ENCODE data around the gene SPPL3.

SPPL3 gene

DNA sequence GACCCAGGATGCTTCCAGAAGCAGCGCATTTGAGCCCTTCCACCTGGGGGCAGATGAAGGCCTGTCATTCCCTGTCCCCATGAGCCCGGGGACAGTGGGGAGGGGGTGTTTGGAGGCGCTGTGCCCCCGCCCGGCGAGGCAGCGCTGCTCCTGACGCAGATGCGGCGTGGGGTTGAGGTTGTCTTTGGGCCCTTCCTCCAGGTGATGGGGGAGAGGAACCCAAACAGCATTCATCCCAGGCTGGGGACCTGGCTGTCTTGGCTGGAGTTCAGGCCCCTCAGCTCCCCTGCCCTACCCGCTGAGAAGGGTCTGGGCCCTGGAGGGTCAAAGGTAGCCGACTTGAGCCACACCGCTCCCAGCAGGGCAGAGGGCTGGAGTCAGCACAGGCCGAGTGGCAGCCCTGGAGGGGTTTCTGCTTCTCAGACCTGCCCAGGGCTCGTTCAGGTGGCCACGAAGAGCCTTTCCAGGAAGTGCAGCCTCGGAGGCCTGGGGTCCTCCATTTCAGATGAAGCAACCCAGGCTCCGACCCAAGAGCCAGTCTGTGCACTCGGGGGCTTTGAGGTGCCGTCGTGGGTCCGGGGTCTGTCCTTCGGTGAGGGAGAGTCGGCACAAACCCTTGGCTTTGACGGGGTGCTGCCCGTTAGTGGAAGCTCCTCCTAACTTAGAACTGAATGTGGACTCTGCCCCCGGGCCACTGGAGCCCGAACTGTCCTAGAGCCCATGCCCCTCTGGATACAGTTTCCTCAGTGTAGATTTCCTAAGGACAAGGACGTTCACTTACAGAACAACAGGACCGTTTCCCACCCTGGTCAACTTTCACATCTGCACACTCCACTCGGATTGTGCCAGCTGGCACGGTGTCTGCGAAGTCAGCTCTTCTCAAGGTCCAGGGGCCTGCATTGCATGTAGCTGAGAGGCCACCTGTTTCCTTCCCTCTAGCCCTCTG lies 162.4 kb downstream of the SPPL3 start:
- DNase-seq: no peak
- Histone ChIP-seq H3K4me3 (ENCODE audit: low read depth, low read length) (no peak overlapping the region), H3K27ac (no peak overlapping the region), H3K27me3 (replicated peaks) (no peaks in the 10 kb centered on the region), H3K36me3 (replicated peaks) (no peaks in the 10 kb centered on the region)
- in situ Hi-C loops (cut with HindIII; ENCODE audit: low pct_ligation_motif_present, low sequenced_read_pairs): no loop called here
- TF ChIP-seq, protein P1, sequence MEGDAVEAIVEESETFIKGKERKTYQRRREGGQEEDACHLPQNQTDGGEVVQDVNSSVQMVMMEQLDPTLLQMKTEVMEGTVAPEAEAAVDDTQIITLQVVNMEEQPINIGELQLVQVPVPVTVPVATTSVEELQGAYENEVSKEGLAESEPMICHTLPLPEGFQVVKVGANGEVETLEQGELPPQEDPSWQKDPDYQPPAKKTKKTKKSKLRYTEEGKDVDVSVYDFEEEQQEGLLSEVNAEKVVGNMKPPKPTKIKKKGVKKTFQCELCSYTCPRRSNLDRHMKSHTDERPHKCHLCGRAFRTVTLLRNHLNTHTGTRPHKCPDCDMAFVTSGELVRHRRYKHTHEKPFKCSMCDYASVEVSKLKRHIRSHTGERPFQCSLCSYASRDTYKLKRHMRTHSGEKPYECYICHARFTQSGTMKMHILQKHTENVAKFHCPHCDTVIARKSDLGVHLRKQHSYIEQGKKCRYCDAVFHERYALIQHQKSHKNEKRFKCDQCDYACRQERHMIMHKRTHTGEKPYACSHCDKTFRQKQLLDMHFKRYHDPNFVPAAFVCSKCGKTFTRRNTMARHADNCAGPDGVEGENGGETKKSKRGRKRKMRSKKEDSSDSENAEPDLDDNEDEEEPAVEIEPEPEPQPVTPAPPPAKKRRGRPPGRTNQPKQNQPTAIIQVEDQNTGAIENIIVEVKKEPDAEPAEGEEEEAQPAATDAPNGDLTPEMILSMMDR (IDR thresholded peaks at IDR 0.05; ENCODE audit: low read depth, low read length, missing control alignments): no peak

GRCh38 chr12:120740871-120741270 lies 163.3 kb downstream of the SPPL3 start:
- DNase-seq: no peak
- Histone ChIP-seq H3K27me3 (replicated peaks) (no peaks in the 10 kb centered on the region), H3K27ac (no peak overlapping the region), H3K36me3 (replicated peaks) (no peaks in the 10 kb centered on the region), H3K4me3 (ENCODE audit: low read depth, low read length) (no peak overlapping the region)
- in situ Hi-C loops (cut with HindIII; ENCODE audit: low pct_ligation_motif_present, low sequenced_read_pairs): no loop called here
- TF ChIP-seq, protein P1 (IDR thresholded peaks at IDR 0.05; ENCODE audit: low read depth, low read length, missing control alignments): no peak

GRCh38 chr12:120739821-120740613 lies 164.1 kb downstream of the SPPL3 start:
- no peak overlapping the region for H3K27ac ChIP-seq
- H3K36me3 ChIP-seq (replicated peaks): no peaks in the 10 kb centered on the region
- in situ Hi-C loops (cut with HindIII; ENCODE audit: low pct_ligation_motif_present, low sequenced_read_pairs): no loop called here
- TF ChIP-seq, protein P1 (IDR thresholded peaks at IDR 0.05; ENCODE audit: low read depth, low read length, missing control alignments): no peak
- H3K27me3 ChIP-seq (replicated peaks): no peaks in the 10 kb centered on the region
- H3K4me3 ChIP-seq (ENCODE audit: low read depth, low read length): no peak overlapping the region
- no peak for DNase-seq

DNA sequence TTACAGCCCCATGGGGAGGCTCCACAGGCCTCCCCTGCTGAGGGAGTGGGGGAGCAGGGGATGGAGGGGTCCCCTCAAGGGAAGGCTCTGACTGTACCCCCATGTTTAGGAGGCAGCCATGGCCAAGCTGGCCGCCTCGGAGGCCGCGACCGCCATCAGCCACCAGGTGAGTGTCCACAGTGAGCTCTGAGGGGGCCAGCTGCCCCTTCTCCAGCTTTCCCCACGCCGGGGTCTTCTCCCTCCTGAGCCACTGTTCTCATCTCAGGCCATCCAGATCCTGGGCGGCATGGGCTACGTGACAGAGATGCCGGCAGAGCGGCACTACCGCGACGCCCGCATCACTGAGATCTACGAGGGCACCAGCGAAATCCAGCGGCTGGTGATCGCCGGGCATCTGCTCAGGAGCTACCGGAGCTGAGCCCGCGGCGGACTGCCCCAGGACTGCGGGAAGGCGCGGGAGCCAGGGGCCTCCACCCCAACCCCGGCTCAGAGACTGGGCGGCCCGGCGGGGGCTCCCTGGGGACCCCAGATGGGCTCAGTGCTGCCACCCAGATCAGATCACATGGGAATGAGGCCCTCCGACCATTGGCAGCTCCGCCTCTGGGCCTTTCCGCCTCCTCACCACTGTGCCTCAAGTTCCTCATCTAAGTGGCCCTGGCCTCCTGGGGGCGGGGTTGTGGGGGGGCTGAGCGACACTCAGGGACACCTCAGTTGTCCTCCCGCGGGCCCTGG lies 165.0 kb downstream of the SPPL3 start:
- in situ Hi-C loops (cut with HindIII; ENCODE audit: low pct_ligation_motif_present, low sequenced_read_pairs): no loop called here
- DNase-seq: no peak
- Histone ChIP-seq H3K36me3 (replicated peaks) (no peaks in the 10 kb centered on the region), H3K4me3 (ENCODE audit: low read depth, low read length) (no peak overlapping the region), H3K27me3 (replicated peaks) (no peaks in the 10 kb centered on the region), H3K27ac (no peak overlapping the region)
- TF ChIP-seq, protein P1 (IDR thresholded peaks at IDR 0.05; ENCODE audit: low read depth, low read length, missing control alignments): no peak

GRCh38 chr12:120738252-120739030 lies 165.7 kb downstream of the SPPL3 start:
- TF ChIP-seq, protein P1 (IDR thresholded peaks at IDR 0.05; ENCODE audit: low read depth, low read length, missing control alignments): no peak
- Histone ChIP-seq H3K27me3 (replicated peaks) (no peaks in the 10 kb centered on the region), H3K4me3 (ENCODE audit: low read depth, low read length) (no peak overlapping the region), H3K27ac (no peak overlapping the region), H3K36me3 (replicated peaks) (no peaks in the 10 kb centered on the region)
- in situ Hi-C loops (cut with HindIII; ENCODE audit: low pct_ligation_motif_present, low sequenced_read_pairs): no loop called here
- DNase-seq: no peak
